ENCODE data around the gene KRT32. TPM values are rescaled to one million over a fixed set of nuclear protein-coding genes. Genes with fewer than 3 reads are reported as not detected.
"Not testable (repeated sequence)": the region's sequence is repeated elsewhere in the genome, so short reads cannot be mapped to it uniquely, and the experiment has no call there.

Gene KRT32
- total RNA-seq, 1 experiment from 2014 or later = not detected

- no peak for DNase-seq (ENCODE audit: extremely low read depth, low read depth)
These were observed 33.2 kb downstream of the KRT32 start for GRCh38 chr17:41434005-41434404.

- no peak for DNase-seq (ENCODE audit: extremely low read depth, low read depth)
These were observed 33.6 kb downstream of the KRT32 start for GRCh38 chr17:41433586-41433985.

GRCh38 chr17:41430376-41430775, 36.8 kb downstream of the KRT32 start:
- DNase-seq (ENCODE audit: extremely low read depth, low read depth) = not testable (repeated sequence)

- no peak for DNase-seq (ENCODE audit: extremely low read depth, low read depth)
These were observed 37.5 kb downstream of the KRT32 start for GRCh38 chr17:41429667-41430066.

GRCh38 chr17:41428591-41429291, 38.4 kb downstream of the KRT32 start:
- no peak for DNase-seq (ENCODE audit: extremely low read depth, low read depth)

- DNase-seq (ENCODE audit: extremely low read depth, low read depth) = no peak
These were observed 43.0 kb downstream of the KRT32 start, which contains the start of gene KRT37 for GRCh38 chr17:41424111-41424635. KRT37 (minus strand) TSS chr17:41424585; CDS start chr17:41424523, 62 bp downstream.

- not testable (repeated sequence) for DNase-seq (ENCODE audit: extremely low read depth, low read depth)
These were observed 44.6 kb downstream of the KRT32 start for GRCh38 chr17:41422586-41422985.

- DNase-seq (ENCODE audit: extremely low read depth, low read depth) = no peak
These were observed 45.6 kb downstream of the KRT32 start for GRCh38 chr17:41421617-41422016.

- DNase-seq (ENCODE audit: extremely low read depth, low read depth) = no peak
These were observed 46.1 kb downstream of the KRT32 start for GRCh38 chr17:41421116-41421515.

- no peak for DNase-seq (ENCODE audit: extremely low read depth, low read depth)
These were observed 47.1 kb downstream of the KRT32 start for GRCh38 chr17:41420134-41420533.

- DNase-seq (ENCODE audit: extremely low read depth, low read depth) = no peak
These were observed 47.5 kb downstream of the KRT32 start for GRCh38 chr17:41419716-41420115.

- DNase-seq (ENCODE audit: extremely low read depth, low read depth) = no peak
These were observed 48.9 kb downstream of the KRT32 start for GRCh38 chr17:41418116-41418860.

GRCh38 chr17:41417576-41418015, 49.6 kb downstream of the KRT32 start:
- no peak for DNase-seq (ENCODE audit: extremely low read depth, low read depth)

GRCh38 chr17:41417127-41417526, 50.1 kb downstream of the KRT32 start:
- no peak for DNase-seq (ENCODE audit: extremely low read depth, low read depth)

GRCh38 chr17:41416479-41416878, 50.7 kb downstream of the KRT32 start:
- DNase-seq (ENCODE audit: extremely low read depth, low read depth) = no peak

- no peak for DNase-seq (ENCODE audit: extremely low read depth, low read depth)
These were observed 51.3 kb downstream of the KRT32 start for GRCh38 chr17:41415833-41416335.

- DNase-seq (ENCODE audit: extremely low read depth, low read depth) = no peak
These were observed 51.8 kb downstream of the KRT32 start for GRCh38 chr17:41415411-41415810.

- DNase-seq (ENCODE audit: extremely low read depth, low read depth) = no peak
These were observed 53.2 kb downstream of the KRT32 start for GRCh38 chr17:41413982-41414381.

- no peak for DNase-seq (ENCODE audit: extremely low read depth, low read depth)
These were observed 53.7 kb downstream of the KRT32 start for GRCh38 chr17:41413353-41413957.

GRCh38 chr17:41411072-41411840, 55.9 kb downstream of the KRT32 start:
- no peak for DNase-seq (ENCODE audit: extremely low read depth, low read depth)

All from NCI-H460 (cell line).